ENCODE measurements around the gene TUBA1B. TPM values are rescaled to one million over a fixed set of nuclear protein-coding genes. Genes with fewer than 3 reads are reported as not detected.

TUBA1B gene
- total and polyA plus RNA-seq, 2 of the 13 experiments (the other 11 are each of a cell fraction or from before 2014, with no cell fraction given): 1,275 to 1,353 TPM

DNA sequence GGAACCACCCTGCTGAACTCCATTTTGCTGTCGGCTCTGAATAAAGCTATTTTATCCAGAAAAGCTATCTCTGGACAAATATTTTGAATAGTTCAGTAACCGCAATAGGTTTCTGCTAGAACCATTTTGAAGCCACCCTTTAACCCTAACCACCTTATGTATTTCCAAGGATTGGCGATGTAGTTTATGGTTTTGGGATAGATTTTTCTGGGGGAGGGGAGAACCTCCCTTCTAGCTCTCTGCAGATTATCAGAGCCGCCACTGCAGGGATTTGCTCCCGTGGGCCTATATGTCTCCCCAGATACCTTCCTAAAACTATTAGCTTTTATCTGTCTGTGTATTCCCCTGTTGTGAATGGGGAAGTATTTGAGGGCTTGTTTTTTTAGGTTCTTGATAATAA, 1.8 kb upstream of the TUBA1B start:
- ATAC-seq: no peak
- TF ChIP-seq CEBPB (IDR thresholded peaks at IDR 0.05; ENCODE audit: borderline replicate concordance, low read depth, low read length): no peak
- no peak for TF ChIP-seq ZNF552 (CRISPR knock-in tag; IDR thresholded peaks at IDR 0.05; ENCODE audit: borderline replicate concordance)
- no peak for TF ChIP-seq ZNF878 (CRISPR knock-in tag; IDR thresholded peaks at IDR 0.05)
- no peak for TF ChIP-seq ZNF546 (CRISPR knock-in tag; conservative IDR thresholded peaks at IDR 0.05)
- no peak for TF ChIP-seq DNMT3B (CRISPR knock-in tag; conservative IDR thresholded peaks at IDR 0.05)
- no peak for TF ChIP-seq REPIN1 (CRISPR knock-in tag; IDR thresholded peaks at IDR 0.05; ENCODE audit: borderline replicate concordance, low read depth)
- no peak for TF ChIP-seq ZNF432 (CRISPR knock-in tag; IDR thresholded peaks at IDR 0.05; ENCODE audit: borderline replicate concordance)
- no peak for TF ChIP-seq NAIF1 (CRISPR knock-in tag; IDR thresholded peaks at IDR 0.05; ENCODE audit: borderline replicate concordance)
- no peak for TF ChIP-seq ZFP91 (CRISPR knock-in tag; IDR thresholded peaks at IDR 0.05; ENCODE audit: borderline replicate concordance)
- TF ChIP-seq TP53 (CRISPR knock-in tag; conservative IDR thresholded peaks at IDR 0.05): no peak
- no peak for TF ChIP-seq NFKB2 (CRISPR knock-in tag; IDR thresholded peaks at IDR 0.05; ENCODE audit: borderline replicate concordance)
- TF ChIP-seq ZBTB1 (CRISPR knock-in tag; IDR thresholded peaks at IDR 0.05; ENCODE audit: borderline replicate concordance): no peak
- TF ChIP-seq SIN3B (IDR thresholded peaks at IDR 0.05; ENCODE audit: low read length): no peak
- TF ChIP-seq ZNF678 (CRISPR knock-in tag; IDR thresholded peaks at IDR 0.05): no peak
- TF ChIP-seq HCFC1 (IDR thresholded peaks at IDR 0.05; ENCODE audit: low read depth, low read length): no peak
- no peak for TF ChIP-seq EP300 (IDR thresholded peaks at IDR 0.05; ENCODE audit: low read depth in 2 of 2, low read length in 2 of 2)
- TF ChIP-seq EP300 (CRISPR knock-in tag; IDR thresholded peaks at IDR 0.05; ENCODE audit: borderline replicate concordance): no peak
- no peak for TF ChIP-seq CENPT (CRISPR knock-in tag; IDR thresholded peaks at IDR 0.05; ENCODE audit: low read depth)
- no peak for TF ChIP-seq ZNF530 (CRISPR knock-in tag; IDR thresholded peaks at IDR 0.05; ENCODE audit: low read depth)
- Histone ChIP-seq H3K27me3 (ENCODE audit: control insufficient read depth in 1 of 2, insufficient read depth in 2 of 2, low read length in 2 of 2) (no peaks in the 10 kb centered on the region), H3K79me2 (ENCODE audit: insufficient read depth, low read length) (peaks cover 19% of the 10 kb centered on the region), H3K9ac (ENCODE audit: insufficient read depth, low read depth, low read length) (no peak overlapping the region), H2AFZ (ENCODE audit: low read length) (no peak overlapping the region), H3K9me3 (ENCODE audit: low read length) (no peaks in the 10 kb centered on the region), H3K4me1 (ENCODE audit: insufficient read depth, low read length) (peaks cover 45% of the 10 kb centered on the region), H3K27ac (ENCODE audit: extremely low read length, insufficient read depth, low read length) (no peak overlapping the region), H3K36me3 (replicated peaks in 1 of 2; ENCODE audit: control insufficient read depth in 1 of 2, insufficient read depth in 2 of 2, low read length in 2 of 2) (peaks cover 7 to 14% of the 10 kb centered on the region in 2 experiments), H4K20me1 (ENCODE audit: insufficient read depth, low read length) (peaks cover 9% of the 10 kb centered on the region), H3K4me3 (replicated peaks in 1 of 3; ENCODE audit: insufficient read depth in 1 of 3, low read depth in 2 of 3, low read length in 3 of 3) (peak overlapping the region in 2 of 3 experiments; percentile 61 to 68; a peak in 4 of 6 replicates), H3K4me2 (ENCODE audit: low read depth, low read length) (peak overlapping the region; percentile 75)
- intact Hi-C loops (cut with micrococcal nuclease; ENCODE audit: unreplicated experiment): loop anchor here (5.0 kb wide), 1 partner anchor 116 kb away; the partner anchor contains the start of gene PRKAG1
- FAIRE-seq: no peak
- CTCF ChIA-PET (ENCODE audit: low intra/inter-chr PET ratio, low total read pairs): no interaction called here
- WGBS (ENCODE audit: low lambda C conversion rate): 68% methylated on average over 5 of the region's 5 CpGs
- BruUV-seq (replicated peaks): no TSS peak
- in situ Hi-C loops (cut with HindIII; ENCODE audit: extremely low pct_ligation_motif_present, low pct_unique_long_range_greater_than_20kb): no loop called here
- DNase-seq (ENCODE audit: low spot score): no peak
- POLR2A ChIA-PET: interaction anchor here (1.8 kb wide), 1 partner anchor 133 kb away, joined by 7 read pairs; no protein-coding TSS in a partner anchor
